ENCODE results near the gene SDCCAG8.

DNA sequence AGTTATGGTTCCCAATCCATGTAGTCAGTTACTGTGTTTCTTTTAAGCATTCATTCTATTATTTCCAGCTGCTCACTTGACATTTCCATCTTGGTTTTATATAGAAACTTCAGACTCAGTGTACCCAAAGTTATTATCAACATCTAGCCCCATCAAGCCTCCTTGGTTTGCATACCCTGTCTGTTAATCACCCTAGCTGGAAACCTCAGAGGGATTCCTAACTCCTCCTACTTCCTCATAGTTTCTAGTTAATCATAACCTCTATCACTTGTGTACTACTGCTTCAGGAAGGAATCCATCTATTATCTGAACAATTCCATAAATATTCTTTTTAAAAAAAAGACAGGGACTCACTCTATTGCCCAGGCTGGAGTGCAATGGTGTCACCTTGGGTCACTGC is 293.3 kb downstream of the SDCCAG8 start:
- no peak for TF ChIP-seq GATA1 (IDR thresholded peaks at IDR 0.05; ENCODE audit: low read depth, low read length)
- no peak for TF ChIP-seq POLR2A (IDR thresholded peaks at IDR 0.05; ENCODE audit: low read length)

Data from erythroblast (primary cell).